GM18868 (cell line): Measurements from ENCODE around the gene DDX43.
A peak's percentile ranks its signal among the peaks of the same experiment; 100 is the strongest.
"Not testable (repeated sequence)": the region's sequence is repeated elsewhere in the genome, so short reads cannot be mapped to it uniquely, and the experiment has no call there.

Experiments
- ATAC-seq: cut with Tn5 transposase; IDR thresholded peaks from one replicate; pipeline ENCODE4 v1.9.1; 2021; ENCODE audit warnings: mild to moderate bottlenecking, moderate library complexity; ENCODE audit not compliant: unreplicated experiment

The DDX43 gene

DNA sequence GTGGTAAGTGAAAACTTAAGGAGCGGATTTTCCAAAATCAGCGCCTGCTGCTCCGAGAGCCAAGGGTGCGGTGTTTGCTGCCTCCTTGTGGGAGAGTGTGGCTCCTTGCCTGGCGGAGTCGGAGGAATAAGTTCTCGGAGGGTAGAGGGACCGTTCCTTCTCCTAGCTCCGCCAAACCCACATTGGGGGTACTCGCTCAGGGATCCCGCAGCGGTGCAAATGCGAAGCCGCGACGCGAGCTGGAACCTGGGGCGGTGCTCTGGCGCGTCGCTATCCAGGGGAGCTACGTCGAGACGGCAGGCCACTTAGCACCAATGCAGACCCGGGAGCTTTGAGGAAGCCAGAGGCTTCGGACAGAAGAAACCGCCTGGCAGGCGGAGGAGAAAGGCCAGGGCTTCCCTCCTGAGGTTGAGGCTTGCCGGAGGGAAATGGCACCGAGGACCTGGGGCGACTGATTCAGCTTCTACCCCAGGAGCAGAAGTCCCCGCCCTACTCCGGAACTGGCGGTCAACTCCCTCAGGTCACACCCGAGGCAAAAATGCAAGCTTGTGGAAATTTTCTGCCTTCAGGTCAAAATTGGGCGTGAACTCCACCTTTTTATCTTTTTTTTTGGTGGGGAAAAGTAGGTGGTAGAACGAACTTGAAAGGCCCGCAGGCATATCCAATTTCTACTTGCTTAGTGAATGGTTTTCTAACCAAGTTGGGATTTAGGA, 5.7 kb upstream of the DDX43 start:
- ATAC-seq, result peak; percentile 78

DNA sequence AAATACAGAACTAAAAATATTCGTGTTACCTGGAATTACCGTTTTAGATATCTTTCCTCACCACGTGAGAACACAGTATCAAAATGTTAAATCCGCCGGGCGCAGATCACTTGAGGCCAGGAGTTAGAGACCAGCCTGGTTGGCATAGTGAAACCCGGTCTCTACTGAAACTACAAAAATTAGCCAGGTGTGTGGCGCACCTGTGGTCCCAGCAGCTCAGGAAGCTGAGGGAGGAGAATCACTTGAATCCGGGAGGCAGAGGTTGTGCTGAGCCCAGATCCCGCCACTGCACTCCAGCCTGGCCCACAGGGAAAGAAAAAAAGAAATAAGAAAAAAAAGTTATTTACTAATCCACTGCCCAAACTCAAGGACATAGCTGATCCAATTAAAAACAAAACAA, 4.8 kb upstream of the DDX43 start:
- no peak for ATAC-seq

DNA sequence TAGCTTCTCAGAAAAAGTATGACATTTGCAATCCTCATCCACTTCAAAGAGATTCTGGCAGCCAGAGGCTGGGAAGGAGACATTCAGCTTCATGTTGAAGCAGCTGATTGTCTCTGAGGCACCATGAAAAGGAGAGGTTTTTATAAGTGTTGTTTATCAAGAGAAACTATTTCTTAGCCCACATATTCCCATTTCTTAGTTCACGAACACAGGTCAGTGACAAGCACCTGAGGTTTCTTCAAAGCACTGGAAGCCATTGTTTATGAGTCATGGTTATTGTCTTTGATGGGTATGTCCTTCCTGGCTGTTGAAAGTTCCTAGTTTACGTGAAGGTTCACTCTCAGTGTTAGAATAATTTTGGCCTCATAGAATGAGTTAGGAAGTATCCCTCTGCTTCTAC, 3.0 kb upstream of the DDX43 start:
- ATAC-seq, result no peak

DNA sequence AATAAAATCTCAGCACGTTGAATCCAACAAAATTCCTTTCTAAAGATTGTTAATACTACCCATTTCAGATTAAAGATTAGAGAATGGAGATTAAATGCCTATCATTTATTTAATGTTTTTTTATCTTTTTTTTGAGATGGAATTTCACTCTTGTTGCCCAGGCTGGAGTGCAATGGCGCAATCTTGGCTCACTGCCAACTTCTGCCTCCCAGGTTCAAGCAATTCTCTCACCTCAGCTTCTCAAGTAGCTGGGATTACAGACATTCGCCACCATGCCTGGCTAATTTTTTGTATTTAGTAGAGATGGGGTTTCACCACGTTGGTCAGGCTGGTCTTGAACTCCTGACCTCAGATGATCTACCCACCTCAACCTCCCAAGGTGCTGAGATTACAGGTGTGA, 2.4 kb upstream of the DDX43 start:
- ATAC-seq, result not testable (repeated sequence)

DNA sequence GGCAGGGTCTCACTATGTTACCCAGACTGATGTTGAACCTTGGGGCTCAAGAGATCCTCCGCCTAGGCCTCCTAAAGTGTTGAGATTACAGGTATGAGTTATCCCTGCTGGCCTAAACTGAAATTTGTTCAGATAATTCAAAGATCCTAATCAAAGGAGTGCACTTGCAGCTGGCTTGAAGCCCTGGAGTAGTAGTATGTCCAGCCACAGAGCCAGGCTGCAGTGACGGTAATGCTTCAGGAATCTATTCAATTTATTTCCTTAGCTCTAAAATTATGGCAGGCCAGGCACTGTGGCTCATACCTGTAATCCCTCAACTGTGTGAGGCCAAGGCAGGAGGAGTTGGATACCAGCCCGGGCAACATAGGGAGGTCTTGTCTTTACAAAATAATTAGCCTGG, 1.4 kb upstream of the DDX43 start:
- no peak for ATAC-seq

DNA sequence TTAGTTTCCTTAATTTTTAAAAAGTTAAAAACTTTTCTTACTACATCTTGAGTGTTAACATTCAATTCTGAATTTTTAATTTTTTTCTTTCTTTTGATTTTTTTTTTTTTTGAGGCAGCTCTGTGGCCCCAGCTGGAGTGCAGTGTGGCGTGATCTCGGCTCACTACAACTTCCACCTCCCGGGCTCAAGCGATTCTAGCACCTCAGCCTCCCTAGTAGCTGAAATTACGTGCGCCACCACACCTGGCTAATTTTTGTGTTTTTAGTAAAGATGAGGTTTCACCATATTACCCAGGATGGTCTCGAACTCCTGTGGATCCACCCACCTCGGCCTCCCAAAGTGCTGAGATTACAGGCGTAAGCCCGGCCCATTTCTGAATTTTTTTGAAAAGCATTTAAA, 1.2 kb downstream of the DDX43 start:
- no peak for ATAC-seq

DNA sequence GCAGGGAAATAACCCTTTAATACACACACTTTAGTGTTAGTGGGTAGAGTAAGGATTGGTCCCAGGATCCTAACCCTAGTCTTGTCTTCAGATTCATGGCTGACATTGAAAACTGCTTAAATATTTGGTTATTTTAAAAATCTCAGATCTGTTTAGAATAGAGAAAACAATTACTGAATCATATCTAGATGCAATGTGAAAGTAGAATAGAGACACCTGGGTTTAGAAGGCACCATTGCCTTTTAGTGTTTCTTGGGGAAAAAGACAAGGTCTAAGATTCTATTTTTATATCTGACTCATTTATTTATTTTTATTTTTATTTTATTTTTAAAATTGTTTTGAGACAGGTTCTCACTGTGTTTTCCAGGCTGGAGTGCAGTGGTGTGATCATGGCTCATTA, 6.0 kb downstream of the DDX43 start:
- ATAC-seq, result peak; percentile 51

DNA sequence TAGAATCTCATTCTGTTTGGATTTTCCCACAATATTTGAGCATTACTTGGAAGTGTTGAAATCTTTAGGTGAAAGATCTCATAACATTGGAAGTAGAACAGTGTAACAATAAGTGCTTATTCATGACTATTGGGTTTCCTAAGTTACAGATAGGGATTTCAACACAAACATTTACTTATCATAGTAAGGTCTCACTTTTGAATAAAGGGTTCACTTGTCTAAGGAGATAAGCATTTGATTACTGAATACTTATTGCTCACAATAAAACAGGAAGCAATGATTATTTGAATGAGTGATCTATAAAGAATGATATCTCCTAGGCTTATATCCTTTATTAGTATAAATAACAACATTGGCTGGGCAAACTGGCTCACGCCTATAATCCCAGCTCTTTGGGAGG, 14.8 kb downstream of the DDX43 start:
- no peak for ATAC-seq

DNA sequence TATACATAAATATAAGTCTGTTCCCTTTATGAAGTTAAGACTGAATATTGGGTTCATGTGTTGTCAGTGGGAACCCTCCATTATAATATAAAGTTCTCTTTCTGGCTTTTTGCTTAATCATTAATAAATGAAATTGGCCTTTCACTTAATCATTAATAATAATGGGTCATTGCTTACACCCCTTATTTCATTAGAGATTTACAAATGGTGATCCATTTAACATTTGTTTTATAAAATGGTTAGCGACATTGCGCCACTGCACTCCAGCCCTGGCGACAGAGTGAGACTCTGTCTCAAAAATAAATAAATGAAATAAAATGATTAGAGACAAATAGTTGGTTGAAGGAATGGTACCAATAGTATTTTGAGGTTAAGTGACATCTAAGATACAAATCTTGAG, 18.5 kb downstream of the DDX43 start:
- no peak for ATAC-seq

DNA sequence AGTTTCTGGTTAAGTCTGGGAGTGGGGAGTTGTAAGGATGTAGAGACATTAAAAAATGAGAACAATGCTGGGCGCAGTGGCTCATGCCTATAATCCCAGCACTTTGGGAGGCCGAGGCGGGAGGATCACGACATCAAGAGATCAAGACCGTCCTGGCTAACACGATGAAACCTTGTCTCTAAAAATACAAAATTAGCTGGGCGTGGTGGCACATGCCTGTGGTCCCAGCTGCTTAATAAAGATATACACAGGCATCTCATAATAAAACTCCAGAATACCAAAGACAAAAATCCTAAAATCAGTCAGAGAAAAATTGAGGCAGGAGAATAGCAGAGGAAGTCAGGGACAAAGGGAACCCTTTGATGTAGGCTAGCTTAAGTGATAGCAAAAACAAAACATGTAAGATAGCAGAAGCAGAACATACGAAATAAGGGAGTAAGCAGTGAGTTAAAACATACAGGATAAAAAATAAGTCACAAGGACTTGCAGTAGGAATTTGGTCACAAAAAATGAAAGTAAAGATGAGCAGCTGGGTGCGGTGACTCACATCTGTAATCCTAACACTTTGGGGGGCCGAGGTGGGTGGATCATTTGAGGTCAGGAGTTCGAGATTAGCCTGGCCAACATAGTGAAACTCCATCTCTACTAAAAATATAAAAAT, 23.6 kb downstream of the DDX43 start:
- ATAC-seq, result no peak

DNA sequence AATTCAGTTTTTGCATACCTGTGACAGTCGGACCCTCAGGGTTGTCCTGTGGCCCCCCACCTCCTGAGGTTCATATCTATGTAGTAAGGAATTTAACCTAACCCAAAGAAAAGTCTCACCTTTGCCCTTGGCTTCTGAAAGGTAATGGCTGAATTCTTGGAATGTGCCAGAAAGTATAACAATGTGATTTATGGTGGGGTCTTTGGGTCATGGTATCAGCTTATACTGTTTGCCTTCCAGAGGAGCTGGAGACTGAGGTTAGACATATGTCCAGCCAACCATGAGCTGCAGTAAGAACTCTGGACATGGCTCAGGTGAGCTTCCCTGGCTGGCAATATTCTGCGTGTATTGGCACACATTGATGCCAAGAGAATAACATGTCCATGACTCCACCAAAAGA, 26.9 kb downstream of the DDX43 start:
- ATAC-seq, result no peak

DNA sequence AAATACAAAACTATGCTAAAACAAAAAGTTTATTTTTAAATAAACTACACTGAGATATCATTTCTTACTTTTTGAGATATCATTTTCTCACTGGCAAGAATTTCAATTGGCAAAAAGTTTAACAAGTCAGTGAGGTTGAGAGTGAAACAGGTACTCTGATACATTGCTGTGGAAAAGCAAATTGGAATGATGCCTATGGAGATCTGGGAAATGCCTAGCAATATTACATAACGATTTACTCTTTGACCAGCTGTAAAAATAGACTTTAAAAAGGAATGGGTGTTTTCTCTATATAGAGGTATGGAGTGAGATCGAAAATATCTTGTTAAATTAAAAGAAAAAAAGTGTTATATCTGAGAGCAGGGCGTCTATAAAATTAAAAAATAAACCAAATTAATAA, 40.6 kb downstream of the DDX43 start:
- ATAC-seq, result no peak

DNA sequence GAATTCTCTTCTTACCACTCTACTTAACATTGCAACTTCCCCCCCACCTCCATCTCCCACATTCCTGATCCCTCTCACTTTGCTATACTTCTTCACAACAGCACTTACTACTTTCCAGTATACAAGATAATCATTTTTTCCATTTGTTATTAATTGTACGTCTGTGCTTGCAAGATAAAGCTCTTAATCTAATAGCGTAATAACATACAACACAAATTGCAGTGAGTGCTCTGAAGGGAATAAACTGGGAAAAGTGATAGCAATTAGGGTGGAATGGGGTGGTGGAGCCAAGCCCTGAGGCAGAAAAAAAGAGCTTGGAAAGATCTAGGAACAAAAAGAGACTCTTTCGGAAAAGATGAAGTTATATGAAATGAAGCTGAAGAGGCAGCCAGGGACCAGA, 48.9 kb downstream of the DDX43 start:
- ATAC-seq, result no peak

DNA sequence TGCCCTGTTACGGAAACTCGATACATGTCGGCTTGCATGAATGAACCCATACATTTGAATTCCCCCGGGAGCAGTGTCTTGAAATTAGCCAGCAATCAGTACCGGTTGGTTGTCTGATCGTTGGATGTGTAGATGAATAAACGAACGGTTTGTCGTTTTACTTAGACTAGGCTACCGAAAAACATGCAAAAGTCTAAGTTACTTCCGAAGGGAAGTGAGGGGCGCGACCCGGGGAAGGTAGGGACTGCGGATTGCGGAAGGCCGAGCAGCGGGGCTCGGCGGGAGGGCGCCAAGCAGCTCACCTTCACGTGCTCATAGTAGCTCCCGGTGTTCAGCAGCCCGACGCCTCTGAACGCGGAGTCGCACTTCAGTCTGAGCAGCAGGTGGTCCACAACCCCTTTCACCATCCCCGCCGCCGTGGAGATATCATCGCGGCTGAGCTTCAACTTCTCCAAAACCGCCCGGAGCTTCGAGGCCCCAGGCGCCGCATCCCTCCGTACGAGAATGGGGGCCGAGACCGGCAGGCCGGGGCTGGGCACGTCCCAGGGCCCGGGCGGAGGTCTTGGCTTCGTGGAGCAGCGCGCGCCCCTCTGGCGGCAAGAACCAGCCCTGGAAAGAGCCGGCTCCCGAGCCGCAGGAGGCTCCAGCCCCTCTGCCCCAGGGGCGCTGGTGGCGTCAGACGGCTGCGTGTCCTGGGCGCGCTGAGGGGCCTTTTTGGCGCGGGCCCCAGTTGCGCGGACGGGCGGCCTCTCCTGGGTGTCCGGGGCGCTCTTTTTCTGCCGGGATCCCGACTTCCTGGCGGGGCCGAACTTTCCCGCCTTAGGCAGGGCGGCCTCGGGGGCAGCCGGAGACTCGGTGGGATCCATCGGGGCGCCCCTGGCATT, 56.8 kb downstream of the DDX43 start:
- peak; percentile 63 for ATAC-seq

DNA sequence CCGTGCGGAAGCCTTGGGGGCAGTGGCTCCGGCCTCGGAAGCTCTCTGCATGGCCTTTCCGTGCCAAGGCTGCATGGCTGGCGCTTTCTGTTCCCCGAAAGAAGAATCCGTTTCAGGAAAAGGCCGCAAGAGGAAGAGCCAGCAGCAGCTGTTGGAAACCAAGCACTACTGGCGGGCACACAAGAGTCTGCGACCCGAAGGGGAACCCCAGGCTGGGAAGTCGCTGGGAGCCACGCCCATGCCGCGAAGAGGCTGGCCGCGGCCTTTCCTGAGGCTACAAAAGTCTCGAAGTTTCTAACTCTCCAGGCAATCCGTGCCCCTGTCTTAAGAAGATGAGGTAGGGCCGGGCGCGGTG, 57.5 kb downstream of the DDX43 start, which contains the start of gene CGAS:
Gene CGAS, minus strand, starts transcription at position 191 of the 355 bp plus-strand sequence. Its CDS starts 116 bp downstream, at position 75.
- peak; percentile 80 for ATAC-seq

DNA sequence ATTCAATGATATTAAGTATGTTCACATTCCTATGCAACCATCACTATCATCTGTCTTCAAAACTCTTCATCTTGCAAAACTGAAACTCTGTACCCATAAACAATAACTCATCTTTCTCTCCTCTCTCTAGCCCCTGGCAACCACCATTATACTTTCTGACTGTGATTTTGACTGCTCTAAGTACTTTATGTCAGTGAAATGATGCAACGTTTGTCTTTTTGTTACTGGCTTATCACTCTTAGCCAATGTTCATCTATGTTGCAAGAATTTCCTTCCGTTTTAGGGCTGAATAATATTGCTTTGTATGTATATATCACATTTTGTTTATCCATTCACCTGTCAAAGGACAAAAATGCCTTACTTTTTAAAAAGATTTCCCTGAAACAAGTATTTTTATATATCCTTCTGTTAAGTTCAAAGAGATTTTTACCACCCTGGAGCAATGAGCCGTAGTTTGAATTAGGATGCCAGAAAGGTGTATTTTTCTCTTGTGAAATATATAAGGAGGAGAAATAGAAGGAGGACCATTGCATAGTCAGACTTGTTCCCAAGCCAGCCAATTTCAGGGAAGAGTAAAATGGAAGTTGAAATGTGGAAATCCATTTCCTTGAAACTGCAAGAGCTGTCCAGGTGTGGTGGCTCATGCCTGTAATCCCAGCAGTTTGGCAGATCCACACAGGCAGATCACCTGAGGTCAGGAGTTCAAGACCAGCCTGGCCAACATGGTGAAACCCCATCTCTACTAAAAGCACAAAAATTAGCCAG, 61.4 kb downstream of the DDX43 start:
- ATAC-seq, result no peak

DNA sequence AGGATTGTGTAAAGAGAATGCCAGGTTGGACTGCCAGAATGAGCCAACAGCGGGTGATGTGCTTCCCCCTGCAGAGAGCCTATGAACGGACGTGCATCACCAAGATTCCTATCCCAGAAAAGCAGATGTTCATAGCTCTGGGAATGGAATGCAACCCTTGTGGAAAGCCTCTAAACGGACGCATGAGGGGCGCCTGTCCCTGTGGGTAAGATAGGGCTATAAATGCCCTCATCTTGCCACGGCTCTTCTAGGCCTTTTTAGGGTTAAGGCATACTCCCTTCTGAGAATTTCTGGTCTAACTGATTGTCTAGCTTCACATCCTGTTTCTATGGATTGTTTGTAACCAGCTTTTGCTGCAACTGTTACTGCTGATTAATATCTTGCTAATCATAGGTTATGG, 64.8 kb downstream of the DDX43 start:
- ATAC-seq, result not testable (repeated sequence)

DNA sequence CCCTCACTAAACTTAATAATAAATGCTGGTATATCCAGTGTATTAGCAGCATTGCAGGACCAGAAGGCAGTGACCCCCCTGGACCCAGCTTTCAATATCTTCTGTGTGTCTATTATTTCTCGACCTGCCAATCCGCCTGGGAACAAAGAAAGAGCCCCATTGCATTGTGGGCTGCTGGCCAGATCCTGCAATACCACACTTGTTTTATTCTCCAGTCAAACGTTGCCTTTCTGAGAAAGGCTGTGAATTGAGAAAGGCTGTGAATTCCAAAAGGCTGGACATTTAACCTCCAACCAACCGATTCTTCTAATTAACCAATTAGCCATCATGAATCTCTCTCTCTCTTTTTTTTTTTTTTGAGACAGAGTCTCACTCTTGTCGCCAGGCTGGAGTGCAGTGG, 65.4 kb downstream of the DDX43 start:
- ATAC-seq, result no peak

DNA sequence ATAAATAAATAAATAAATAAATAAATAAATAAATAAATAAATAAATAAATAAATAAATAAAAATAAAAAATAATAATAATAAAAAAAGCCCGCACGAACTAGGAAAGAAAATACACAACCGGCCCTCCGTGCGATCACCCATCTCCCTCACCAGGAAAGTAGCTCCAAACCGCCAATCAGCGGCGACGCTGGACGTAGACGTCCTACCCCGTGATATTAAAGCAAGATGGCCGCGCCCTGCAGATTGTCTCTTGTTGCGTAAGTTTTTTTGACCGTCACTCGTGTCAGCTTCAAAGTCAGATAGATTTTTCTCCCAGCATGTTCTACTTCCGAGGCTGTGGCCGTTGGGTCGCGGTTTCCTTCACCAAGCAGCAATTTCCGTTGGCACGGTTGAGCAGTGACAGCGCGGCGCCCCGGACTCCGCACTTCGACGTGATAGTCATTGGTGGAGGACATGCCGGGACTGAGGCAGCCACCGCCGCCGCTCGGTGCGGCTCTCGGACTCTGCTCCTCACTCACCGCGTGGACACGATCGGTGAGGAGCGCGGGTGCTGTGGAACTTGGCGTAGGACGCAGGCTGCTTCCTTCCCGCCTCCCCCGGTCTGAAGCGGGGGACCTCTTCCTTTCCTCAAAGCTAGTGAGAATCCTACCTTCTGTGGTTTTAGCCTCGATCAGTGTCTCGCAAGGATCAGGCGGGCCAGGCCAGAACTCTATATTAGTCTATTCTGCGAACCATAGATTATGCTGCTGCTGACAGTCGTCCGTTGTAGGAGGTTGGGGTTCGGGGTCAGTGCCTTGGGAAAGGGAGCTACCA, 67.1 kb downstream of the DDX43 start, which contains the start of gene MTO1:
Gene MTO1, plus strand, starts transcription at position 201 of the 814 bp plus-strand sequence. Its CDS starts 118 bp downstream, at position 319.
- peak; percentile 97 for ATAC-seq
